T-helper 9 cell (primary cell): ENCODE measurements around the gene ADAMTSL3.

ENCODE experiments used
- DNase-seq: peaks from one replicate; pipeline ENCODE4 v3.0.0-alpha.2; 2020

Gene ADAMTSL3

DNA sequence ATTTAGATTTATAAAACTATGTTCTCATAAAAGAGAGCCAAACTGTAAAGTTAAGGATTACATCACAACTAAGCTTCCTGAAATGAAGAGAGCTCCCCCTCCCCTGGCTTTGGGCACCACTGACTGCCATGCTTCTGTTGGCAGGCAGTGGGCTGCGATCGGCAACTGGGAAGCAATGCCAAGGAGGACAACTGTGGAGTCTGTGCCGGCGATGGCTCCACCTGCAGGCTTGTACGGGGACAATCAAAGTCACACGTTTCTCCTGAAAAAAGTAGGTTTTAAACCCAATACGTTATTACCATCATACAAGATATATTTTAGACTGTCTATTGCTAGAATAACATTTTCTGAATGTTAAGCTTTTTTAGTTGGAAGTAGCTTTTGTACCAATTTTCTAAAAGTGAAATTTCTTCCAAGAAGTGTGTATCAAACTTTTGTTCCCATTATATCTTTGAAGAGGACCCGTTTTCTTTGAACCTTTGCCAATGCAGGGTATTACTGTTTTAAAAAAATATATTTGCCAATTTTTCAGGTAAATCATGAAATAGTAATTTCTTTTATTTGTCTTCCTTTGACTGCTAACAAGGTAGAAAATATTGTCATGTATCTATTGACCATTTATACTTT, 184.1 kb downstream of the ADAMTSL3 start:
- DNase-seq = no peak

DNA sequence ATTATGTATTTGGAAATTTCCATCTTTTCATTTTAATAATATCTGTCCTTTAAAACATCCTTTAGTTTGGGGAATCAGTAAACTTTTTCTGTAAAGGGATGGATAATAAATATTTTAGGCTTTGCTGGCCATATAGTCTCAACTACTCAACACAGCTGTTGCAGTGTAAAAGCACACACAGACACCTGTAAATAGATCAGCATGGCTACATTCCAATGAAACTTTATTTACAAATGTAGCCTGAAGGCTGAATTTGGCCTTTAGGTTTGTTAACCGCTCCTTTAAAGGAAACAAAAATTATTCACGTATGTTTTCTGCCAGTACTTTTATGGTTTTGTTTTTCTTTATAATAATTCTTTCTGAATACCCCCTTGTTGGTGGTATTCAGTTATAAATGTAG, 184.8 kb downstream of the ADAMTSL3 start:
- DNase-seq = no peak

DNA sequence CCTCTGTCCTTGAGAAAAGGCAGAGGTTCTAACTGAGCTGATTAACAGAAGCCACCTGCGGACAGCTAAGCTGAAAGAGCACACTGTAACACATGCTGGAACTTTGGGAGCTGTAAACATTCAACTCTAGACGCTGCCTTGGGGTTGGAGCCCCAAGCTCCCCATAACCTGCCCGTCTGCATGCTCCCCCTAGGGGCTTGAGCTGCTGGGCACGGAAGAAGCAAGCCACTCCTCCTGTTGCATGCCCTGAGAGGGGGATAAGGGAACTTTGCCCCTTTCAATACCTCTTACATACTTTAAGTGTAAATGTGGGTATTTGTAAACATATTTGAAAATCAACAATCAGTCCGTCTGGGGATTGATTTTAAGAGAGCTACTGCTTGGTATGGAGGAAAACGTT, 188.4 kb downstream of the ADAMTSL3 start:
- no peak for DNase-seq

DNA sequence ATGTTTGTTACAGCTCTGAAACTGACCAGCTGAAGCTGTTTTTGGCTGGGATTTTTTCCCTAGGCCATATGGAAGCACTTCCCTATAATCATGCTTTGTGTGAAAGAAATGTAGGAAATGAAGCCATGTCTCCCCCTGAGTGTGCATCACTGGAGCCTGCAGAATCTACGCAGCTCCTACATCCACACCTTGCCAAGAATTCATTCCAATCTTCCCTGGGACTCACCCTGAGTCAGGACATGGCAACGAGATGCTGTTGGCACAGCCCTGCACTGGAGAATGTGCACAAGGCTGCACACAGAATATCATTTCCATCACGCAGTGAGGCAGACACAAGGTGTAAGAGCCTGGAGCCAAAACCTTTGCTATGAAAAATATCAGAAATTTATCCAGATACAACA, 189.5 kb downstream of the ADAMTSL3 start:
- no peak for DNase-seq

DNA sequence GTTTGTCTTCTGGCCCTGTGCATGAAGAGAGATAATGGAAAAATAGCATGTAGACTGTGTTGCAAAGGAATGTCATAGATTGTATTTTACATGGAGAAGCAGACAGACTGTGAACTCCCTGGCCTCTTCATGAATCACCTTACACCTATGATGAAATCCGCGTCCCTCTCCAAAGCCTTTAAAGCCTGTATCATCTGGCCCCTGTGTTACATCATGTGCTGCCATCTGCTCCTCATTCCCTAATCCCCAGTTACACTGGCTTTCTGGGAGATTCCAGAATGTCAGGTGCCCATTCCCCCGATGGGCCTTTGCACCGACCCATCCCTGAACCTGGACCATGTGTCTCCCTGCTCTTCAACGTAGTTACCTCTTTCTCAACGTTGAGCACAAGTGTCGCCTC, 190.8 kb downstream of the ADAMTSL3 start:
- DNase-seq = no peak

DNA sequence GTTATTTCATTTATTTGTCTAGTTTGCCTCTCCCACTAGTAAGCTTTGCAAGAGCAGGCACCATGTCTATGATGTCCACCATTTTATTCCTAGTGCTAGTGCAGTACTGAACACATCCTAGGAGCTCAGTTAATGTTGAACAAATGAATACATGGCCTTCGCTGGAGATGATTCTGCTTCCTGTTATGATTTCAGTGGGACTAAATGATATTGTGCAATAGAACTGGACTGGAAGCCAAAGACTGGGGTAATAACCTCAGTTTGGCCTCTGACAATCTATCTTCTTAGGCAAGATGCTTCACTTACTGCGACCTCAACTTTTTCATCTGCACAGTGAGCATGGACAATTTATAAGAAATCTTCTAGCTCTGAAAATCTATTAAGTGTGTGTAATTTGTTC, 191.3 kb downstream of the ADAMTSL3 start:
- DNase-seq = no peak

DNA sequence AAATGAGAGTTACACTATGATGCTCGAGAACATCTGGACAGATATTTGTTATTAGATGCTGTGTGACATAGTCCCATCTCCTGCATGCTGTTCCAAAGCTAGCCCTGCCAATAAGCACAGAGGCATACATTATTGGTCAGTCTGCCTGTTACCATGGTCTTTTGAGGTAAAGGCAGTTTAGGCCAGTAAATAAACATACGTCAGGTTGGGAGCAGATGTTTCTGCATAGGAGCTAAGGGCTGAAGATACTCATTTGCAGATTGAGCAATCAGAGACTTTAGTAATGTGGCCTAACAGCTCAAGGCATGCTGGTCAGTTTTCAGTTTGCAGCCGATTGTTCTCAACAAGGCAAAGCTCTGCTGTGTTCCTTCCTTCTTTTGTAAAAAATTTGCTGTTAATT, 192.9 kb downstream of the ADAMTSL3 start:
- DNase-seq = no peak

DNA sequence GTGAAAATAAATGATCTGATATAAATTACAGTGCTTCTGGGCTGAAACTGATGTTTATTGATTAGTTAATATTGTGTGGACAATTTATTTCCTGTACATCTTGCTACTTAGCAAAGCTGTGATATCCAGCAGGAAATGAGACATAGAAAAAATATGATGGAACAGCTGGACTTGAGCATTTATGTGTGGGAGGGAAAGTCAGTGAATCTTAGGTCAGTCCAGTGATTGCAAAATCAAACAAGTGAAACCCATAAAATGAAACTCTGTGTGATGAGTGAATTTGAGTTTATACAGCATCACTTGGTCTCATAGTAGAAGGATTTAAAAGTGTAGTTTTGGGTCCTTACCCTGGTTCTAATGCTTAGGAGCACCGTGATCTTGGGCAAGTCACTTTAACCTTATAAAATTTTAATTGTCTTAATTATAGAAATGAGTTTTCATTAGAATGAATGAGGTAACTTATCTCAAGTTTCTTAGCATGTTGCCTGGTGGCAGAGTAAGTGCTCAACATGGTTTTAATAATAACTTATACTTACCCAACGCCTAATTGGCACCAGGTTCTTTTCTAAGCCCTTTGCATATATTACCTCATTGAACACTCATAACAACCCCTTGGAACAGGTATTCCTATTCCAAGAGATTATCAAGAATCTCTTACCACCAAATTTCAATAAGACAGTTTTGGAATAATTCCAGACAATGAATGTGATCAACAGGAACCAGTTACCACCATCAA, 194.6 kb downstream of the ADAMTSL3 start:
- no peak for DNase-seq

DNA sequence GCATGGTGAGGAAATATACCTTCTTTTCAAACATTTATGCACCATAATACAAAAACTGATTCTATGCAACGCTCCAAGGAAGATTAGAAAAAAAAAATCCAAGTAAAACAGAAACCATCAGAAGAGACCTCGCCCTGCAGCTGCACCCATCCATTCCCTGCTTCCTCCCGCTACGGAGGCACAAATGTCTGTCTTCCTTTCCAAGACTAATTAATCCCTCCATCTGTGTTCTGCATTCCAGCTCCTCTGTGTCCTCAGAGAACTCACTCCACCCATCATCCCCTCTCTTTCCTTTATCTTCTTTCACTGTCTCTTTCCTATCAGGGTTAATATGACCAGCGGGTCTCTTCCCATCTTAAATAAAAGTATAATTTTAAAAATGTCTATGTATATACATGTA, 196.1 kb downstream of the ADAMTSL3 start:
- no peak for DNase-seq

DNA sequence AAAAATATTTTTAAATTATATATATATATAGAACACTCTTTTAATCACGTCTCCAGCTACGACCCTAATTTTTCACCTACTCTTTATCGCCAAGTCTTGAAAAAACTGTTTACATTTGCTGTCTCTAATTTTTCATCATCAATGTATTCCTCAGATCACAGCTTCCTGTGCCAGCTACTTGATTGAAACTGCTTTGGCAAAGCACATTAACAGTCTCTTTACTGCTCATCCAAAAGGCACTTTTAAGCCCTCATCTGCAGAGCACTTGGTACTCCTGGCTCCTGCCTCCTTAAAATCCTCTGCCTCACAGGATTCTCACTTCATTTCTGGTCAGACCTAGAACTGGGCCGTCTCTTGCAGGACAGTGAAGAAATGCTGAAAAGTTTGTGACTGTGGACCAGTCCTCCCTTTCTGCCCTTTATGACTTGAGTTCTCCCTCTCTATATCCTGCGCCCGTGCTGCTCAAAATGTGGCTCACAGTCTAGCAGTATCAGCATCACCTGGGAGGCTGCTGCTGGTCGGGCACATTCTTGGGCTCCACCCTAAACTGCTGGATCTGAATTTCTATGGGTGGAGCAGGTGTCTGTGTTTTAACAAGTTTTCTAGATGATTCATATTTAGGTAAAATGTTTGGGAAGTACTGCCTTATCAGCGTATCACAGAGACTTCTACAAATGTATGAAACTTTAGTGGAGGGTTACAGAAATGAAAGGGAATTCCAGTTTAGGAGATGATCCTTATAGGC, 196.8 kb downstream of the ADAMTSL3 start:
- no peak for DNase-seq

DNA sequence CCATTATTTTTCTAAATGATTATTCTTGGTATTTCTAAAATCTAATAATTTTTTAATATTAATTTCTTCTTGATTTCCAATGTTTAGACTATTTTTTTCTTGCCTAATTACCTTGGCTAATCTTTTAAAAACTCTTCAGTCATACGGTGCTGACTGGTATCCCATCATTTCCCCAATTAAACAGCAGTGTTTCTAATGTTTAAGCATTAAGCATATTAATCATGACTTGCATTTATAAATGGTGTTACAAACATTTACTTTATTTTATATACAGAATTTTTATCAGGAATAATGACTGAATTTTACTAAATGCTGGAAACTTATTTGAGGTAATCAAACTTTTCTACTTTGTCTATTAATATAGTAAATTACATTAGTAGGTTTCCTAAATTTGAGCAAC, 199.3 kb downstream of the ADAMTSL3 start:
- DNase-seq = no peak

DNA sequence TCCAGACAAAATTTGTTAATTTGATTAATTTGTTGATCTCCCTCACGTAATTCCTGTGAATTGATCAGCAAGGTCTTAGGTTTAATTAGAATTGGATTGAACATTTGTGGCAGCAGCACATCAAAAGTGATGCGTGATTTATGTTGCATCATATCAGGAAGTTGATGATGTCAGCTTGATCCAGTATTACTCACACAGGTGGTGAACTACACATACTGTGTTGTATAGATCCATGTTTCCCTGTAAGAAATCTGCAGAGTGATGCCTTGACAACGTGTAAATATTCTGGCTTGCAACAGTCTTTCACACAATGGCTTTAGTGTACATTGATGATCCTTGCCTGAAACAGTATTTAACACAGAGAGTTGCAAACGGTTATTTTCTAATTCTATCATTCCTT, 200.4 kb downstream of the ADAMTSL3 start:
- DNase-seq = no peak

DNA sequence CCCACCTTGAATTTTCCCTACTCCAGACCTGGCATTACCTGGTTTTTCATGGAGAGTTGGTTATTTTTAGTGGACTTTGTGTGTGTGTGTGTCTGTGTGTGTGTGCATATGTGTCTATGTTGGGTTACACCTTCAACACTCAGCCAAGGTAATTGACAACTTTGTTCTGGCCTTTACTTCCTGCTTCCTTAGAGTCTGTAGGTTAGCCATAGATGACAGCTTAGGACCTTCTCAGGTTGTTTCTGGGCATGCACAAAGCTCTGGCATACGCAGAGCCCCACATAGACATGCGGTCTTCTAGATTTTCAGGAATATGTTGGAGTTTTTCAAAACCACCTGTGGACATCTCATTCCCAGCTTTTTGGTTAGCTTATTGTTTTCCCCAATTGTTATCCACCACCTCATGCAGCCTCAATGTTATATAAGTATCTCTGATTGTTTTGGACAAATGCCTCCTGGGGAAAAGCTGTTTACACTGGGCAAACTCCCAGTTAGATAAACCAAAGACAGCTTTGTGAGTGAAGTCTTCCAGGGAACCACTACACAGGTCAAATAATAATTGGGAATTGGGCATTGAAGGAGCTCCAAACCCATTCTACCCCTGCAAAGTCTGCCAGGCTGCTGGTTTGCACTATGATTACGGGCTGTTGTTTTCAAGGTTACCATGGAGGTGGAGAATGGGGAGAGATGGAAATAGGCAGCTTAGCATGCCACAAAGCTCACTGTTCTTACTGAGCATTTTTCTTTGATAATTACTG, 201.2 kb downstream of the ADAMTSL3 start:
- DNase-seq = no peak

DNA sequence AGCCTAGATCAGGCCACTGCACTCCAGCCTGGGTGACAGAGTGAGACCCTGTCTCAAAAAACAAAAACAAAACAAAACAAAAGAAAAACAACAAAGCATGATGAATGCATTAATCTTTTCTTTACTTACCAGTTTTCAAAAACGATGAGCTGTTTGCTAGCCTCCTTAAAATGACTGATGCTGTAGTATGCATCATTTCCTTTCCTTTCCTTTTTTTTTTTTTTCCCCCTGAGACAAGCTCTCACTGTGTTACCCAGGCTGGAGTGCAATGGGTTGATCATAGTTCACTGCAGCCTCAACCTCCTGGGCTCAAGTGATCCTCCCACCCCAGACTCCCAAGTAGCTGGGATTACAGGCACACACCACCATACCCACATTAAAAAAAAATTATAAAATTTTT, 202.0 kb downstream of the ADAMTSL3 start:
- DNase-seq = no peak

DNA sequence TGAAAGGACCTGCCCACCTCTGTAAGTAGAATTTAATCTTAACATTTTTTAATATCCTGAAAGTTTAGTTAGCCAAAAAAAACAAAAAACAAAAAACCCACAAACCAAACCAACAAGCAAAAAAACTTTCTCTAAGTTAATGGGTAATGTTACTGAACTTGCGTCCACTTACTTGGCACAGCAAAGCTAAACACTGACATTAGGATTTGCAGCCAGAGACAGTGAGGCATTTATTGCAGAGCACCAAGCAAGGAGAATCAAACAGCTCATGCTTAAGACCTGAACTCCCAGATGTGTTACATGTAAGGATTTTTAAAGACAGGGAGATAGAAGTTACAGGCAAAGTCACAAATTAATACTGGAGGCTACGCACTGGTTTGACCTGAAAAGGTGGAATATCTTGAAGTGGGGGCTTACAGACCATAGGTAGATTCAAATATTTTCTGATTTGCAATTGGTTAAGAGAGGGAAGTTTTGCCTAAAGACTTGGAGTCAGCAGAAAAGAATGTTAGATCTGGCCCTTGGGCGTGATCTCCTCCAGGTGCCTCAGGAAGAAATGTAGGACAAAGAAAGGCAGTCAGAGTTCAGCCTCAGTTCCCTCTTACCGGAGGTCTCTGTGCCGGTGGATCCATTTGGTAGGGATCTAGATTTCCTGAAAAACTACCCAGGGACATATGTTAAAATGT, 205.0 kb downstream of the ADAMTSL3 start:
- no peak for DNase-seq

DNA sequence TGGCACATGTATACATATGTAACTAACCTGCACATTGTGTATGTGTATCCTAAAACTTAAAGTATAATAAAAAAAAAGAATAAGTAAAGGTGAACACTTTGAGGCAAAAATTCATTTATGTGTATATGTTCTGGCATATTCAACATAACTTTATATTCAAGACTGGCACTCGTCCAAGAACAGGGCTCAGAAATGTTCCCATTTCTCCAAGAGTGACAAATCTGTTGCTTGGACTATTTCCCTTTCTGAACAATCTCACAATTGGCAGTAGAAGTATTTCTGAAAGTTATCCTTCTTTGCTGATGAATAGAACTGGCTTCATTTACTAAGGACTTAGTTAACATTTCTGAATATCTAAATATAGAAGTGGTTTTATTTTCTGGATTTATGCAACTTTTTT, 212.8 kb downstream of the ADAMTSL3 start:
- DNase-seq = no peak

DNA sequence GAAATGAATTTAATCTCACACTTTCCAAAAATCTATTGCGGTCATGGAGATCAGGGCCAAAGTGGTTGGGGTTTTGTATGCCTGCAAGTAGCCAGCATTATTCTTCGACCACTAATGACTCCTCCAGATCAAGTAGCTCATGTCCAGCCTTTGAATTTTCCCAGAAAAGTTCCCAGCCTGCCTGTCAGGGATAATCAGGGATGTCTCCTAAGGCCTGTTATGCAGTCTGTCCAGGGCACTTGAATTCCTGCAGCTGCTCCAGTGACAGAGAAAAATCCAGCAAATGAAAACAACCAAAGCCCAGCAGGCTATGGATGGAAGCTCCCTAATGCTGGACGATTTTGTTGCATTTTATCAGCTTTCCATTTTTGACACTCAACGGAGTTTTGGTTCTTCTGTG, 215.4 kb downstream of the ADAMTSL3 start:
- DNase-seq = no peak

DNA sequence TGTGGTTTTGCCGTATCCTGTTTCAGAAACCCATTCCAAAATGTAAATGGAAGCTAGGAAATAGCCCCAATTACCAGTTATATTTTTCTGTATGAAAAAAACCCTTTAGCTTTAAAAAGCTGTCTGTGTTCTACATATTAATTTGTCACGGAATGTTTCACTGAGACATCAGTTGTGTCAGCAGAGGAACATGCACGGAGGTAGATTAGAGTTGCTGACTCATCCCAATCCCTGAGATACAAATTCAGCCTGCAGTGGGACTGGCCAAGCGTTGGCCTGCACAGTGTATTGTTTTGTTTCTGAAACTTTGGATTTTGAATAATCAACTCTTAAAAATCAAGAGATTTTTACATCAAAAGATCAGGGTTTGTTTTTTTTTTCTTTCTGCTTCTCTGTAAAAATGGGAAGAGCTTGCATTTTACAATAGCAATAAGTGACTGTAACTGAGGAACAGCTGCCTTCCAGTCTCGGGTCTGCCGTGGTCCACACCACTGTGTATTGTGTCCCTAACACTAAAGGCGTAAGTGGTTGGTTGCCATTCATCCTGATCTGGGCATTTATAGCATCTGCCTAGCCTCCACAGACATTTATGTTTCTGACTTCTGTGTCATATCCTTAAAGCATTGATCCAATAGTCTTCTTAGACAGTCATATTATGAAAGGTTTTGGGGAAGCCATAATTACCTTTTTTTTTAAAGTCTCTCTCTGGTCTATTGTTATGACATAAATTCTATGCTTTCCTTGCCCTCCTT, 218.1 kb downstream of the ADAMTSL3 start:
- no peak for DNase-seq

DNA sequence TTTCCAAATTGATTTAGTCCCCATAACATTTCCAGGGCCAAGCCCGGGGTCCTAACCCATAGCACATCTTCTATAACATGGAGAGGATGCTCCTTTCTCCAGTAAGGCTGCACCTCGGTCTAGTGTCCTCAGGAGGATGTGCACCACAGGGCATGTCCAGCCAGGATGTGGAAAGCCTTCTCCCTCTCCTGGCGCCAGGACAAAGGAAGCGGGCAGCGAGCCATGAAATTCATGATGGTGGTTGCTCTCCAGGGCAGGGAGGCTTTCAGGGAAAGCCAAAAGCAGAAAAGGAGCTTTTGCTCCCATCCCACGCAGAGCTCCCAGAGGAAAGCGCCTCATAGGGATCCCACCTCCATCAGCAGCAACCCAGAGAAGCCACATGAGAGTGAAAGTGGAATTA, 220.0 kb downstream of the ADAMTSL3 start:
- DNase-seq = no peak

DNA sequence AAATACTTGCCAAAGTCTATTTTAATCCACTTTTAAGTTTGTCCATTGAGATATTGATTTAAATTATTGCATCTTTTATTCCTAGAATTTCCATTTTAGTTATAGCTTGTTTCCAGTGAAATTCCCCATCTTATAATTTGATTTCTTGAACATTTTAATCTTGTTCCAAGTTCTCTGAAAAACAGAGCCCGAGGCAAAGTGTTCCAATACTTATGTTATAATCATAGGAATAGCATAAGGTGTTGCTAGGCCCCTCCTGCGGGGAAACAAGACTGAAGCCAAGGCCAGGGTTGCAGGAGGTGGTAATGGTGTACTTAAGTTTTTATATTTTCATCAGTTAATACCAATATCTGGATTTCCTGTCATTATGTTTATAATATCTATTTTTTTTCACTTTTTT, 226.6 kb downstream of the ADAMTSL3 start:
- no peak for DNase-seq

DNA sequence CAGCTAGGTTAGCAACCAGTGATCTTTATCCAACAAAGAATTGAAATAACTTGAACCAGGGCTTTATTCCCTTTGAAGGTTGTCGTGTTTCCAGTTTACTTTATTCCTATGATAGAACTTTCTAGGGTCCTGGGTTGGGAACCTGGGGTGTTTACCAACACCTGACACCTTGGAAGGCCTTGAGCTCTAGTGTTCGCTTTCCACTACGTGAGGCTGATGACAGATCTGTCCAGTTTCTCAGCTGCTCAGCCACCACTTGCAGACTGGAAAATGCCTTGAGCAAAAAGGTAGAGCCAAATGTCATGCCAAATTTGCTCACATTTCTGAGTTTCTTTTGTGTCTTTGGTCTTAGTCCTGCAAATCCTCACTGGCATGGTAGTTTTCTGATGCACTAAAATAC, 227.2 kb downstream of the ADAMTSL3 start:
- DNase-seq = no peak

DNA sequence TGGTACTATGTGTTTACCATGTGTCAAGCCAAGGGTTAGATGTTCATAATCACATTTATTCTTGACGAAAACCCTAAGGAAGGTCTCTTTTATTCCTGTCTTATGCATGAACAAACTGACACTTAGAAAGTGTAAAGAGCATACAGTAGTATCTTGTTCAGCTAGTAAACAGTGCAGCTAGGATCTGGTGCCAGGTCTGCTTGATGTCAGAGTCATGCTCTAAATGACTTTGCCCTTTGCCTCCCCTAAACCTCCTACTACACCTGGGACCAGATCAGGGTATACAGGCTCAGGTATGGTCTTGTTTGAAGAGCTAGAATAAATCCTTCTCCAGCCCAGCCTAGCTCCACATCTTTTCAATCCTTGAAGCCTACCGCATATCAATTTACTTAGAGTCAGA, 232.4 kb downstream of the ADAMTSL3 start:
- DNase-seq = no peak
